ENCODE measurements around the gene ABCA7.

ABCA7 gene

DNA sequence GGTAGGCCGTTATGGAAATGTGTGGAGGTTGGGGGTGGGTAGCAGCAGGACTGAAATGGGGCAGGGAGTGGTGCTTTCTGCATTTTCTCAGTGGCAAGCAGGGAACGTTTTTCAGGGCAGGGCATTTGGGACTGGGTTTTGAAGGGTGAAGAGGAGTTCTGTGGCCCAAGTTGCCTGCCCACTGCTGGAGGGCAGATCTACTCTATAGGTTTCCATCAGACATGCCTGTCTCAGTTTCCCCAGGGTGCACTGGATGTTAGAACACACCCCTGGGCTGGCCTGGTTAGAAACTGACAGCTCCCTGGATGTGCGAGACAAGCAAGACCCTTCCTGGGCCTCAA, 40.6 kb upstream of the ABCA7 start:
- TF ChIP-seq, protein P1, sequence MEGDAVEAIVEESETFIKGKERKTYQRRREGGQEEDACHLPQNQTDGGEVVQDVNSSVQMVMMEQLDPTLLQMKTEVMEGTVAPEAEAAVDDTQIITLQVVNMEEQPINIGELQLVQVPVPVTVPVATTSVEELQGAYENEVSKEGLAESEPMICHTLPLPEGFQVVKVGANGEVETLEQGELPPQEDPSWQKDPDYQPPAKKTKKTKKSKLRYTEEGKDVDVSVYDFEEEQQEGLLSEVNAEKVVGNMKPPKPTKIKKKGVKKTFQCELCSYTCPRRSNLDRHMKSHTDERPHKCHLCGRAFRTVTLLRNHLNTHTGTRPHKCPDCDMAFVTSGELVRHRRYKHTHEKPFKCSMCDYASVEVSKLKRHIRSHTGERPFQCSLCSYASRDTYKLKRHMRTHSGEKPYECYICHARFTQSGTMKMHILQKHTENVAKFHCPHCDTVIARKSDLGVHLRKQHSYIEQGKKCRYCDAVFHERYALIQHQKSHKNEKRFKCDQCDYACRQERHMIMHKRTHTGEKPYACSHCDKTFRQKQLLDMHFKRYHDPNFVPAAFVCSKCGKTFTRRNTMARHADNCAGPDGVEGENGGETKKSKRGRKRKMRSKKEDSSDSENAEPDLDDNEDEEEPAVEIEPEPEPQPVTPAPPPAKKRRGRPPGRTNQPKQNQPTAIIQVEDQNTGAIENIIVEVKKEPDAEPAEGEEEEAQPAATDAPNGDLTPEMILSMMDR (IDR thresholded peaks at IDR 0.05): no peak

DNA sequence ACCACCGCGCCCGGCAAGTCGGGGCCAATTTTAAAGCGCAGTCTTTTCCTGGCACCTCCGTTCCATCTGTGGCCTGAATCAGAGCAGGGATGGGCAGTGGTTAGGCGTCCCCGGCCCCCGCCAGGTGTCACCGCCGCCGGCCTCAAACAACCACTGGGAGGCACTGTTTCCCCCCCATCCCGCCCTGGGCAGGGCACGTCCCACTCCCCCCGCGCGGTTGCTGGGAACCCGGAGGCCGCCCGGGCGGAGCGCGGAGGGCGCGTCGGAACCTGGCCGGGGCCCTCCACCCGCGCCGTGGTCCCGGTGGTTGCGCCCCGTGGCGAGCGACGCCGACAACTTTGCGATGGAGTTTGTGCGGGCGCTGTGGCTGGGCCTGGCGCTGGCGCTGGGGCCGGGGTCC, 39.8 kb upstream of the ABCA7 start, which contains the start of gene GRIN3B:
GRIN3B (plus strand) TSS at position 325 of the 400 bp plus-strand sequence; CDS start at position 344, 19 bp downstream.
- no peak within 1 kb of the TSS for H3K27ac ChIP-seq
- TF ChIP-seq, protein P1 (IDR thresholded peaks at IDR 0.05): peak; percentile 28
- no peak within 1 kb of the TSS for H3K9ac ChIP-seq
- no peaks in the 10 kb centered on the region for H3K9me3 ChIP-seq (ENCODE audit: control insufficient read depth, low read length)
- H3K79me2 ChIP-seq: no peaks in the 10 kb centered on the region
- H3K27me3 ChIP-seq (ENCODE audit: control insufficient read depth, insufficient read depth, low read length): peaks cover 3% of the 10 kb centered on the region
- H2AFZ ChIP-seq: no peak within 1 kb of the TSS
- peaks cover 4% of the 10 kb centered on the region for H3K4me1 ChIP-seq
- no peak within 1 kb of the TSS for H3K4me2 ChIP-seq (ENCODE audit: low read length)
- no peaks in the 10 kb centered on the region for H3K36me3 ChIP-seq (ENCODE audit: control insufficient read depth, insufficient read depth, low read length)
- H3K4me3 ChIP-seq (ENCODE audit: low read depth, low read length): no peak within 1 kb of the TSS

More for the DNA sequence above, 40.6 kb upstream of the ABCA7 start:
- Histone ChIP-seq H3K9me3 (ENCODE audit: control insufficient read depth, low read length) (no peaks in the 10 kb centered on the region), H3K4me3 (ENCODE audit: low read depth, low read length) (no peak overlapping the region), H3K27me3 (ENCODE audit: control insufficient read depth, insufficient read depth, low read length) (peaks cover 3% of the 10 kb centered on the region), H3K27ac (no peak overlapping the region), H3K4me2 (ENCODE audit: low read length) (no peak overlapping the region), H2AFZ (no peak overlapping the region), H3K79me2 (no peaks in the 10 kb centered on the region), H3K4me1 (peaks cover 4% of the 10 kb centered on the region), H3K36me3 (ENCODE audit: control insufficient read depth, insufficient read depth, low read length) (no peaks in the 10 kb centered on the region), H3K9ac (no peak overlapping the region)

DNA sequence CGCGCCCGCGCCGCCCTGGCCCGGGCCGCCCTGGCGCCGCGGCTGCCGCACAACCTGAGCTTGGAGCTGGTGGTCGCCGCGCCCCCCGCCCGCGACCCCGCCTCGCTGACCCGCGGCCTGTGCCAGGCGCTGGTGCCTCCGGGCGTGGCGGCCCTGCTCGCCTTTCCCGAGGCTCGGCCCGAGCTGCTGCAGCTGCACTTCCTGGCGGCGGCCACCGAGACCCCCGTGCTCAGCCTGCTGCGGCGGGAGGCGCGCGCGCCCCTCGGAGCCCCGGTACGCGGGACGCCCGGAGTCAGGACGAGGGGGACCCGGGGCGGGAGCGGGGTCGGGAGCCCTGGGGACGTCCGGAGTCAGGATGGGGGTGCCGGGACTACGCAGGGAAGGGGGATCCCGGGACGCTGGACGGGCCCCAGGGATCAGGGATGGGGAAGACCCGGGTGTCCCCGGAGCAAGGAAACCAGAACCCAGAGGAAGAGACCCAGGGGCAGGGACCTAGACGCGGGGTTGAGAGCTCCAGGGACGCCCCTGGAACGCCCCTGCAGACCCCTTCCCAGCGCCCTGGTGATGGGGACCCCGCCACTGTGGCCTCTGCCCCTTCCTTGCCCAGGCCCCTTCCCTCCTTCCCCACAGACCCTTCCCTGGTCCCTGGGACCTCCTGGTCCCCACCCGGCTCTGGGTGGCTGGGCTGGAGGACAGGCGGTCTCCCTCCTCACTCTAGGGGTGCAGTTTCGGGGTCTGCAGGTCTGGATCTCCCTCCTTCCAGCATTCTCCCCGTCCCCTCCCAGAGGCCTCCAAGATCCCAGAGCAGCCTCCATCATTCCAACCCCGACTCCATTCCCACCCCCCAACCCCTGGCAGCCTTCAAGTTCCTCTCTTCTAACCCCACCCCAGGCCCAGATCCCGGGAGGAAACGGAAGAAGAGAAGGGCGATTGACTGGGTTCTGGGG, 39.0 kb upstream of the ABCA7 start:
- TF ChIP-seq, protein P1 (IDR thresholded peaks at IDR 0.05): no peak
- Histone ChIP-seq H3K9ac (no peak overlapping the region), H3K4me2 (ENCODE audit: low read length) (no peak overlapping the region), H3K27me3 (ENCODE audit: control insufficient read depth, insufficient read depth, low read length) (peaks cover 3% of the 10 kb centered on the region), H2AFZ (no peak overlapping the region), H3K27ac (no peak overlapping the region), H3K9me3 (ENCODE audit: control insufficient read depth, low read length) (no peaks in the 10 kb centered on the region), H3K79me2 (no peaks in the 10 kb centered on the region), H3K4me3 (ENCODE audit: low read depth, low read length) (no peak overlapping the region), H3K4me1 (peaks cover 4% of the 10 kb centered on the region), H3K36me3 (ENCODE audit: control insufficient read depth, insufficient read depth, low read length) (no peaks in the 10 kb centered on the region)

DNA sequence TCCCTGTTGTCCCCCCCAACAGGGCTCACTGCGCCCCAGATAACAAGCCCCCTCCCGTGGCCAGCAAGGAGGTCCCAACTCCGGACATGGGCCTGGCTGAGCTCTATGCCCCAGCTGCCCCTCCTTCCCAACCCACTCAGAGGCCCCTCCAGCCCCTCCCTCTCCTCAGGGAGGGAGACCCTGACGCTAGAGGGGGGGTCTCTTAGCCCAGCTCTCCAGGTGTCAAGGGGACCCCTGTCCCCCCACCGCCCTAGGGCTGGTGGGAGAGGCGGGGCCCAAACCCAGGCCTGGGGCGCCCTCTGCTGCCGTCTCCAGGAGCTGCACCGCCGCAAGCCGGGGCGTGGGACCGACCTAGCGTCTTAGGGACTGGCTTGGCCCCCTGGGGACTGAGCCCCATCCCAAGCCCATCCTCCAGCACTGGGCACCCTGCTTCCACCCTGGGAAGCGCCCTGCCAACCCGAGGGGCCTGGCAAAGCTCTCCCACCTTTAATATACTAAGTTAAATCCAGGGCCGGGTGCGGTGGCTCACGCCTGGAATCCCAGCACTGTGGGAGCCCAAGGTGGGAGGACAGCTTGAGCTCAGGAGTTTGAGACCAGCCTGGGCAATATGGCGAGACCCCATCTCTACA, 38.3 kb upstream of the ABCA7 start:
- H3K9me3 ChIP-seq (ENCODE audit: control insufficient read depth, low read length): no peaks in the 10 kb centered on the region
- H3K4me3 ChIP-seq (ENCODE audit: low read depth, low read length): no peak overlapping the region
- peaks cover 3% of the 10 kb centered on the region for H3K27me3 ChIP-seq (ENCODE audit: control insufficient read depth, insufficient read depth, low read length)
- no peak overlapping the region for H2AFZ ChIP-seq
- TF ChIP-seq, protein P1 (IDR thresholded peaks at IDR 0.05): peak; percentile 88
- no peak overlapping the region for H3K27ac ChIP-seq
- H3K4me1 ChIP-seq: no peaks in the 10 kb centered on the region
- H3K4me2 ChIP-seq (ENCODE audit: low read length): no peak overlapping the region
- H3K79me2 ChIP-seq: no peaks in the 10 kb centered on the region
- no peaks in the 10 kb centered on the region for H3K36me3 ChIP-seq (ENCODE audit: control insufficient read depth, insufficient read depth, low read length)
- H3K9ac ChIP-seq: no peak overlapping the region
